AG04450 (cell line): ENCODE measurements around the gene DUSP15. TPM values are rescaled to one million over a fixed set of nuclear protein-coding genes. Genes with fewer than 3 reads are reported as not detected.
A peak's percentile ranks its signal among the peaks of the same experiment; 100 is the strongest.

Experiments
- CTCF ChIA-PET: fragments of 300-600, 350-600 bp; formaldehyde crosslinking; extraction: SDS; loops from one replicate; lab custom pipeline; 2022; ENCODE audit warnings: antibody characterized with exemption, inconsistent platforms; lab: Charles Lee
- POLR2A ChIA-PET: fragments of 350-600 bp; formaldehyde crosslinking; extraction: SDS; loops from one replicate; lab custom pipeline; 2021; ENCODE audit warnings: antibody characterized with exemption, inconsistent platforms; lab: Yijun Ruan, JAX
- DNase-seq: peaks from one replicate; pipeline ENCODE4 v3.0.0-alpha.2; 2011; ENCODE audit warnings: low read depth, low spot score
- H3K27ac ChIP-seq: one replicate; pipeline ENCODE4 v1.5.1; 2012; ENCODE audit warnings: low read depth, low read length, control low read depth
- H3K27me3 ChIP-seq: one replicate; pipeline ENCODE4 v1.6.0; 2012; ENCODE audit warnings: low read length; ENCODE audit not compliant: control insufficient read depth, insufficient read depth
- H3K4me3 ChIP-seq: 2 replicates; pipeline ENCODE4 v1.5.1; 2011; ENCODE audit warnings: mild to moderate bottlenecking, low read depth, low read length, control low read depth
- H3K9me3 ChIP-seq: 2 replicates; pipeline ENCODE4 v1.5.1; 2012; ENCODE audit warnings: low read length; ENCODE audit not compliant: control insufficient read depth, insufficient read depth
- CTCF ChIP-seq: IDR thresholded peaks from 2 replicates; pipeline ENCODE4 v1.5.1; 2011; ENCODE audit warnings: low read depth, low read length, control low read depth, inconsistent platforms
- polyA plus RNA-seq: library from polyadenylated mRNA; depleted of rRNA; stranded (reverse); fragments of >200 nt; gene quantifications from 2 replicates; pipeline ENCODE4 v1.2.3, GENCODE V29; 2011

DUSP15 gene
- polyA plus RNA-seq, 1 experiment, result not detected

- ChIA-PET POLR2A (no interaction called here), CTCF (interaction anchor here (1.0 to 1.1 kb wide), 3 partner anchors 10 to 12 kb away, joined by 3 to 4 read pairs (median 4); no protein-coding TSS in a partner anchor)
- DNase-seq, result no peak
- Histone ChIP-seq H3K4me3 (no peak overlapping the region), H3K9me3 (no peaks in the 10 kb centered on the region), H3K27me3 (peaks cover 7% of the 10 kb centered on the region), H3K27ac (peak overlapping the region; percentile 2)
- 0 out of 2 replicates have a peak, but pooled peaks have one; percentile 5 for TF ChIP-seq CTCF
Observed at GRCh38 chr20:31842471-31843157, 27.7 kb downstream of the DUSP15 start.

GRCh38 chr20:31841928-31842327 is 28.4 kb downstream of the DUSP15 start:
- no peaks in the 10 kb centered on the region for H3K9me3 ChIP-seq
- no peak overlapping the region for H3K27ac ChIP-seq
- H3K27me3 ChIP-seq, result peaks cover 2% of the 10 kb centered on the region
- TF ChIP-seq CTCF, result no peak
- CTCF ChIA-PET, result interaction anchor here (1.0 to 1.1 kb wide), 2 partner anchors 11 to 13 kb away, joined by 3 to 4 read pairs; no protein-coding TSS in a partner anchor
- no peak for DNase-seq
- H3K4me3 ChIP-seq, result no peak overlapping the region
- POLR2A ChIA-PET, result no interaction called here

- CTCF ChIA-PET, result interaction anchor here (1.1 to 2.0 kb wide), 2 partner anchors 12 to 18 kb away, joined by 4 to 5 read pairs; no protein-coding TSS in a partner anchor
- POLR2A ChIA-PET, result no interaction called here
- no peak for DNase-seq
- Histone ChIP-seq H3K4me3 (no peak overlapping the region), H3K27ac (no peak overlapping the region), H3K27me3 (peaks cover 2% of the 10 kb centered on the region), H3K9me3 (no peaks in the 10 kb centered on the region)
- no peak for TF ChIP-seq CTCF
Observed at GRCh38 chr20:31840906-31841816, 29.2 kb downstream of the DUSP15 start.

GRCh38 chr20:31839782-31840487 is 30.4 kb downstream of the DUSP15 start:
- H3K27me3 ChIP-seq, result peaks cover 2% of the 10 kb centered on the region
- no peak overlapping the region for H3K4me3 ChIP-seq
- ChIA-PET POLR2A (no interaction called here), CTCF (interaction anchor here (1.1 to 2.0 kb wide), 2 partner anchors 13 to 17 kb away, joined by 4 to 5 read pairs; no protein-coding TSS in a partner anchor)
- no peaks in the 10 kb centered on the region; the same call in 1 of the 2 replicates for H3K9me3 ChIP-seq
- no peak for TF ChIP-seq CTCF
- H3K27ac ChIP-seq, result no peak overlapping the region
- no peak for DNase-seq
